Fibroblast of villous mesenchyme (primary cell): ENCODE data around the gene LYPD4. TPM values are rescaled to one million over a fixed set of nuclear protein-coding genes. Genes with fewer than 3 reads are reported as not detected.
A peak's percentile ranks its signal among the peaks of the same experiment; 100 is the strongest.

Source experiments
- DNase-seq: peaks from one replicate; pipeline ENCODE4 v3.0.0-alpha.2; 2010; ENCODE audit warnings: low read depth
- H3K4me3 ChIP-seq: 2 replicates; pipeline ENCODE4 v1.5.1; 2011; ENCODE audit warnings: low read depth, mild to moderate bottlenecking, low read length
- CTCF ChIP-seq: IDR thresholded peaks from 2 replicates; pipeline ENCODE4 v1.5.1; 2012; ENCODE audit warnings: low read depth, mild to moderate bottlenecking, low read length; ENCODE audit not compliant: insufficient read depth
- total RNA-seq: library from RNA; depleted of rRNA; stranded (reverse); fragments of >200 nt; gene quantifications from 2 replicates; pipeline ENCODE4 v1.2.3, GENCODE V29; 2012

LYPD4 gene
- not detected in 2 replicates for total RNA-seq

- TF ChIP-seq CTCF: no peak
- no peak within 1 kb of the TSS for H3K4me3 ChIP-seq
- DNase-seq: no peak
These were observed at the start of gene LYPD4 for GRCh38 chr19:41844601-41845000. Gene LYPD4 (minus strand): TSS chr19:41844683. CDS start chr19:41839285, 5,398 bp downstream.

GRCh38 chr19:41893899-41894298 is 49.4 kb upstream of the LYPD4 start:
- peak; percentile 11 for TF ChIP-seq CTCF
- no peak overlapping the region for H3K4me3 ChIP-seq
- no peak for DNase-seq

GRCh38 chr19:41892173-41892902 is 47.9 kb upstream of the LYPD4 start:
- no peak for DNase-seq
- H3K4me3 ChIP-seq: no peak overlapping the region
- no peak for TF ChIP-seq CTCF

GRCh38 chr19:41890936-41891335 is 46.5 kb upstream of the LYPD4 start:
- TF ChIP-seq CTCF: no peak
- DNase-seq: no peak
- H3K4me3 ChIP-seq: no peak overlapping the region

- DNase-seq: no peak
- TF ChIP-seq CTCF: no peak
- H3K4me3 ChIP-seq: no peak overlapping the region
These were observed 45.4 kb upstream of the LYPD4 start for GRCh38 chr19:41889896-41890295.

- H3K4me3 ChIP-seq: no peak overlapping the region
- no peak for DNase-seq
- TF ChIP-seq CTCF: no peak
These were observed 44.4 kb upstream of the LYPD4 start for GRCh38 chr19:41888926-41889325.
